ENCODE results near the gene DMC1. TPM values are rescaled to one million over a fixed set of nuclear protein-coding genes. Genes with fewer than 3 reads are reported as not detected.

DMC1 gene
- total and polyA plus RNA-seq, 9 donors, result 0.82 to 12.2 (median 2.1) TPM

GRCh38 chr22:38549101-38549894 is 20.7 kb downstream of the DMC1 start:
- 76 to 85% (median 79%) methylated on average over 7 of the region's 7 CpGs for WGBS, 3 donors
- no peak for DNase-seq
- Histone ChIP-seq H3K27me3 (no peaks in the 10 kb centered on the region), H3K36me3 (no peaks in the 10 kb centered on the region), H3K9me3 (no peaks in the 10 kb centered on the region), H3K27ac (no peak overlapping the region), H3K4me3 (no peak overlapping the region), H3K4me1 (ENCODE audit: insufficient read depth) (no peaks in the 10 kb centered on the region)
- intact Hi-C loops (cut with DNase I), result no loop called here
- TF ChIP-seq CTCF (IDR thresholded peaks at IDR 0.05) (no peak), POLR2A (IDR thresholded peaks at IDR 0.05) (no peak), EP300 (IDR thresholded peaks at IDR 0.05) (no peak)

GRCh38 chr22:38540701-38541100 is 29.3 kb downstream of the DMC1 start:
- Histone ChIP-seq H3K27ac (no peak overlapping the region), H3K9me3 (no peaks in the 10 kb centered on the region), H3K27me3 (no peaks in the 10 kb centered on the region), H3K4me1 (ENCODE audit: insufficient read depth) (no peaks in the 10 kb centered on the region), H3K36me3 (no peaks in the 10 kb centered on the region), H3K4me3 (no peak overlapping the region)
- no peak for TF ChIP-seq POLR2A (IDR thresholded peaks at IDR 0.05)
- TF ChIP-seq EP300 (IDR thresholded peaks at IDR 0.05), result no peak
- TF ChIP-seq CTCF (IDR thresholded peaks at IDR 0.05), result no peak
- intact Hi-C loops (cut with DNase I), result no loop called here
- DNase-seq, result no peak
- WGBS, 3 donors, result 80 to 85% (median 81%) methylated on average over 2 of the region's 2 CpGs

GRCh38 chr22:38531251-38531938 is 38.6 kb downstream of the DMC1 start:
- intact Hi-C loops (cut with DNase I), result no loop called here
- no peak overlapping the region for H3K27ac ChIP-seq
- TF ChIP-seq EP300 (IDR thresholded peaks at IDR 0.05) (no peak), POLR2A (IDR thresholded peaks at IDR 0.05) (no peak), CTCF (IDR thresholded peaks at IDR 0.05) (no peak)
- no peaks in the 10 kb centered on the region for H3K9me3 ChIP-seq
- H3K27me3 ChIP-seq, result no peaks in the 10 kb centered on the region
- no peaks in the 10 kb centered on the region for H3K36me3 ChIP-seq
- DNase-seq, result no peak
- WGBS, 3 donors, result 92 to 95% (median 93%) methylated on average over 4 of the region's 4 CpGs
- no peaks in the 10 kb centered on the region for H3K4me1 ChIP-seq (ENCODE audit: insufficient read depth)
- H3K4me3 ChIP-seq, result no peak overlapping the region

GRCh38 chr22:38524429-38524828 is 45.6 kb downstream of the DMC1 start:
- TF ChIP-seq CTCF (IDR thresholded peaks at IDR 0.05), result no peak
- TF ChIP-seq EP300 (IDR thresholded peaks at IDR 0.05), result no peak
- TF ChIP-seq POLR2A (IDR thresholded peaks at IDR 0.05), result no peak
- intact Hi-C loops (cut with DNase I), result no loop called here
- WGBS, 3 donors, result 78 to 81% (median 80%) methylated on average over 3 of the region's 3 CpGs
- no peaks in the 10 kb centered on the region for H3K4me1 ChIP-seq (ENCODE audit: insufficient read depth)
- DNase-seq, result no peak
- H3K9me3 ChIP-seq, result no peaks in the 10 kb centered on the region
- H3K27me3 ChIP-seq, result no peaks in the 10 kb centered on the region
- no peak overlapping the region for H3K4me3 ChIP-seq
- no peaks in the 10 kb centered on the region for H3K36me3 ChIP-seq
- H3K27ac ChIP-seq, result no peak overlapping the region

Data from ovary (tissue), 9 donors.